NCI-H226 (cell line): Measurements from ENCODE around the gene EEPD1.

Experiments used
- DNase-seq: peaks from one replicate; pipeline ENCODE4 v3.0.0-alpha.2; 2015

The EEPD1 gene

GRCh38 chr7:36262309-36263094, 109.4 kb downstream of the EEPD1 start:
- no peak for DNase-seq

GRCh38 chr7:36263095-36263484, 110.0 kb downstream of the EEPD1 start:
- DNase-seq, result no peak

- DNase-seq, result no peak
These were observed 111.2 kb downstream of the EEPD1 start for GRCh38 chr7:36264123-36264801.

- DNase-seq, result no peak
These were observed 112.0 kb downstream of the EEPD1 start for GRCh38 chr7:36264913-36265516.

- peak; percentile 66 for DNase-seq
These were observed 112.6 kb downstream of the EEPD1 start for GRCh38 chr7:36265680-36266079.

GRCh38 chr7:36266190-36266589, 113.1 kb downstream of the EEPD1 start:
- no peak for DNase-seq

GRCh38 chr7:36266683-36267082, 113.6 kb downstream of the EEPD1 start:
- no peak for DNase-seq

GRCh38 chr7:36272211-36272566, 119.1 kb downstream of the EEPD1 start:
- DNase-seq, result no peak

GRCh38 chr7:36272567-36273269, 119.7 kb downstream of the EEPD1 start:
- DNase-seq, result no peak

GRCh38 chr7:36273836-36274235, 120.8 kb downstream of the EEPD1 start:
- no peak for DNase-seq

GRCh38 chr7:36275735-36276284, 122.8 kb downstream of the EEPD1 start:
- DNase-seq, result no peak

GRCh38 chr7:36276428-36277248, 123.6 kb downstream of the EEPD1 start:
- no peak for DNase-seq

GRCh38 chr7:36277249-36277542, 124.1 kb downstream of the EEPD1 start:
- no peak for DNase-seq

- no peak for DNase-seq
These were observed 125.1 kb downstream of the EEPD1 start for GRCh38 chr7:36278069-36278619.

GRCh38 chr7:36278620-36279172, 125.6 kb downstream of the EEPD1 start:
- peak; percentile 33 for DNase-seq

GRCh38 chr7:36279200-36279925, 126.3 kb downstream of the EEPD1 start:
- DNase-seq, result no peak

- no peak for DNase-seq
These were observed 126.9 kb downstream of the EEPD1 start for GRCh38 chr7:36279926-36280315.

- peak; percentile 94 for DNase-seq
These were observed 128.1 kb downstream of the EEPD1 start for GRCh38 chr7:36280840-36281812.

- peak; percentile 52 for DNase-seq
These were observed 129.1 kb downstream of the EEPD1 start for GRCh38 chr7:36281945-36282717.
